Measurements from ENCODE around the gene GMCL2.

Gene GMCL2

GRCh38 chr5:178170455-178170854 lies 16.7 kb downstream of the GMCL2 start:
- TF ChIP-seq GATA1 (IDR thresholded peaks at IDR 0.05; ENCODE audit: low read depth, low read length) (no peak), POLR2A (IDR thresholded peaks at IDR 0.05; ENCODE audit: low read length) (no peak)
- no peak for DNase-seq

- no peak for TF ChIP-seq POLR2A (IDR thresholded peaks at IDR 0.05; ENCODE audit: low read length)
- no peak for TF ChIP-seq GATA1 (IDR thresholded peaks at IDR 0.05; ENCODE audit: low read depth, low read length)
- DNase-seq = no peak
These were observed 21.6 kb downstream of the GMCL2 start for GRCh38 chr5:178165581-178165980.

- peak; percentile 77 to 89 for DNase-seq
- TF ChIP-seq GATA1 (IDR thresholded peaks at IDR 0.05; ENCODE audit: low read depth, low read length) (no peak), POLR2A (IDR thresholded peaks at IDR 0.05; ENCODE audit: low read length) (no peak)
These were observed 23.1 kb downstream of the GMCL2 start for GRCh38 chr5:178163772-178164735.

- TF ChIP-seq POLR2A (IDR thresholded peaks at IDR 0.05; ENCODE audit: low read length) = no peak
- DNase-seq = no peak
These were observed 24.7 kb downstream of the GMCL2 start for GRCh38 chr5:178162481-178162880.

- no peak for DNase-seq
- TF ChIP-seq POLR2A (IDR thresholded peaks at IDR 0.05; ENCODE audit: low read length) = no peak
- no peak for TF ChIP-seq GATA1 (IDR thresholded peaks at IDR 0.05; ENCODE audit: low read depth, low read length)
These were observed 27.0 kb downstream of the GMCL2 start for GRCh38 chr5:178160176-178160575.

GRCh38 chr5:178155065-178155464 lies 32.1 kb downstream of the GMCL2 start:
- TF ChIP-seq POLR2A (IDR thresholded peaks at IDR 0.05; ENCODE audit: low read length) (no peak), GATA1 (IDR thresholded peaks at IDR 0.05; ENCODE audit: low read depth, low read length) (no peak)
- no peak for DNase-seq

GRCh38 chr5:178153530-178154340 lies 33.4 kb downstream of the GMCL2 start, which contains the start of gene NHP2:
Gene NHP2 (minus strand): TSS chr5:178153885. CDS start chr5:178153817, 68 bp downstream.
- TF ChIP-seq POLR2A (IDR thresholded peaks at IDR 0.05; ENCODE audit: low read length) = peak; percentile 68
- TF ChIP-seq GATA1 (IDR thresholded peaks at IDR 0.05; ENCODE audit: low read depth, low read length) = no peak
- DNase-seq = peak; percentile 98 to 99

- TF ChIP-seq POLR2A (IDR thresholded peaks at IDR 0.05; ENCODE audit: low read length) (no peak), GATA1 (IDR thresholded peaks at IDR 0.05; ENCODE audit: low read depth, low read length) (no peak)
These were observed 34.4 kb downstream of the GMCL2 start for GRCh38 chr5:178152491-178153444.

GRCh38 chr5:178150977-178151734 lies 36.0 kb downstream of the GMCL2 start:
- TF ChIP-seq POLR2A (IDR thresholded peaks at IDR 0.05; ENCODE audit: low read length) (no peak), GATA1 (IDR thresholded peaks at IDR 0.05; ENCODE audit: low read depth, low read length) (no peak)
- peak in 1 of 2 experiments; percentile 17 for DNase-seq

More at GRCh38 chr5:178152491-178153444, 34.4 kb downstream of the GMCL2 start:
- DNase-seq = no peak

GRCh38 chr5:178149199-178149932 lies 37.8 kb downstream of the GMCL2 start:
- no peak for DNase-seq
- TF ChIP-seq GATA1 (IDR thresholded peaks at IDR 0.05; ENCODE audit: low read depth, low read length) (no peak), POLR2A (IDR thresholded peaks at IDR 0.05; ENCODE audit: low read length) (no peak)

- no peak for TF ChIP-seq GATA1 (IDR thresholded peaks at IDR 0.05; ENCODE audit: low read depth, low read length)
- TF ChIP-seq POLR2A (IDR thresholded peaks at IDR 0.05; ENCODE audit: low read length) = no peak
- no peak for DNase-seq
These were observed 39.8 kb downstream of the GMCL2 start for GRCh38 chr5:178147406-178147805.

All from erythroblast (primary cell).